ENCODE measurements around the gene PRKN.

PRKN gene

DNA sequence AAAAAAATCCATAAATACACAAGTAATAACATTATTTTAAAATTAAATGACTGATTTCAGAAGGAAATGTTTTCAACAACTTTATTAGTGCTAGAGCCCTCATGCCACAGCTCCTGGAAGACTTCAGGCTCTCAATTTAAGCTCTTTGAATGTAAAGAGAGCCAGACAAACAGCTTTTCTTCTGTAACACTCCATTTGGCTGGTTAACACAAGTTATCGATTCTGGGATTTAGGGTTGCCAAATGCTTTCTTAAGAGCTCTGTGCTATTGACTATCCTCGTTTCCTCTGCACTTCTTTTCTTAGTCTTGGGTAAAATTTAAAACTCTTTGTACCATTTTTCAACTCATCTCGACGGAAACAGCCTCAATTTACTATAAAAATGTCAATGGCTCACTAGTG is 402.5 kb downstream of the PRKN start:
- Histone ChIP-seq H4K20me1 (ENCODE audit: insufficient read depth) (no peaks in the 10 kb centered on the region), H3K27me3 (ENCODE audit: insufficient read depth, low read depth) (no peaks in the 10 kb centered on the region), H3K9ac (no peak overlapping the region), H3K4me1 (ENCODE audit: low read depth, poor library complexity, severe bottlenecking) (no peaks in the 10 kb centered on the region), H3K36me3 (ENCODE audit: insufficient read depth) (no peaks in the 10 kb centered on the region), H3K27ac (no peak overlapping the region), H3K4me2 (no peak overlapping the region), H2AFZ (ENCODE audit: low read depth) (no peak overlapping the region; the same call in 1 of the 2 replicates), H3K4me3 (IDR thresholded peaks at IDR 0.05; ENCODE audit: insufficient read depth, low read depth, low read length) (no peak overlapping the region), H3K79me2 (ENCODE audit: insufficient read depth, low read depth) (no peaks in the 10 kb centered on the region)
- TF ChIP-seq, protein P1, sequence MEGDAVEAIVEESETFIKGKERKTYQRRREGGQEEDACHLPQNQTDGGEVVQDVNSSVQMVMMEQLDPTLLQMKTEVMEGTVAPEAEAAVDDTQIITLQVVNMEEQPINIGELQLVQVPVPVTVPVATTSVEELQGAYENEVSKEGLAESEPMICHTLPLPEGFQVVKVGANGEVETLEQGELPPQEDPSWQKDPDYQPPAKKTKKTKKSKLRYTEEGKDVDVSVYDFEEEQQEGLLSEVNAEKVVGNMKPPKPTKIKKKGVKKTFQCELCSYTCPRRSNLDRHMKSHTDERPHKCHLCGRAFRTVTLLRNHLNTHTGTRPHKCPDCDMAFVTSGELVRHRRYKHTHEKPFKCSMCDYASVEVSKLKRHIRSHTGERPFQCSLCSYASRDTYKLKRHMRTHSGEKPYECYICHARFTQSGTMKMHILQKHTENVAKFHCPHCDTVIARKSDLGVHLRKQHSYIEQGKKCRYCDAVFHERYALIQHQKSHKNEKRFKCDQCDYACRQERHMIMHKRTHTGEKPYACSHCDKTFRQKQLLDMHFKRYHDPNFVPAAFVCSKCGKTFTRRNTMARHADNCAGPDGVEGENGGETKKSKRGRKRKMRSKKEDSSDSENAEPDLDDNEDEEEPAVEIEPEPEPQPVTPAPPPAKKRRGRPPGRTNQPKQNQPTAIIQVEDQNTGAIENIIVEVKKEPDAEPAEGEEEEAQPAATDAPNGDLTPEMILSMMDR (conservative IDR thresholded peaks at IDR 0.05; ENCODE audit: low read depth, low read length), result no peak

GRCh38 chr6:162315291-162315690 is 412.3 kb downstream of the PRKN start:
- Histone ChIP-seq H3K27me3 (ENCODE audit: insufficient read depth, low read depth) (no peaks in the 10 kb centered on the region), H3K79me2 (ENCODE audit: insufficient read depth, low read depth) (no peaks in the 10 kb centered on the region), H3K9ac (no peak overlapping the region), H3K4me3 (IDR thresholded peaks at IDR 0.05; ENCODE audit: insufficient read depth, low read depth, low read length) (no peak overlapping the region), H2AFZ (ENCODE audit: low read depth) (no peak overlapping the region), H3K36me3 (ENCODE audit: insufficient read depth) (no peaks in the 10 kb centered on the region), H3K27ac (no peak overlapping the region), H3K4me2 (no peak overlapping the region), H4K20me1 (ENCODE audit: insufficient read depth) (no peaks in the 10 kb centered on the region), H3K4me1 (ENCODE audit: low read depth, poor library complexity, severe bottlenecking) (no peaks in the 10 kb centered on the region)
- TF ChIP-seq, protein P1 (conservative IDR thresholded peaks at IDR 0.05; ENCODE audit: low read depth, low read length), result no peak

DNA sequence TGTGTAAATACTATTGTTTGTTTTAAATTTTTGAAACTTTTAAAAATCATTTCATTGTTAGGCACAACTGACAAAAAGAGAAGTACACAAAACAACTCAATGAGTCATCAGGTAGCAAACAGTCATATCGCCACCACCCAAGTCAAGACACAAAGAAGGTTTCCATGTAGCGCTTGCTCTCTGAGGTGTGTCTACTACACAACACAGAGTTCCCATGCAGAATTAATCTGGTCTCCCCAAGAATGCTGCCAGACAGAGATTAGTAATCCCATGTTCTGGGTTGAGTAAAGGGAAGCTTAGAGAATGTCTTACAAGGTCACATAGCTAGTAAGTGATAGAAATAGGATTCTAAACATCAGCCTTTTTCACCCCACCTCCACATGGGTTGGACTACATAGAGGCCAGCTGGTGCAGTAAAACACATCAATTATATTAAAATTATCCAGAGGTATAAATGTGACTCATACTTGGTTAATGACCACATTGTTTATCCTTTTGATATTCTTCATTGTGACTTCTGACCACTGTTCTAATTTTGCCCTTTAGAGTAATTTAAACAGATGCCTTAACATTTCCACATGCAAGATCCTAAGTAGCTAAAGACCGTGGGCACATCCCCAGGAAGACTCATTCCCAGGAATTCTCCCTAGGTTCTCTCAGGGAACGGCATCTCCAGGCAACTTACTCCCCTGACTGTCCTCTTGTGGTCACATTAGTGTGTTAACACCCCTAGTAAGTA is 413.5 kb downstream of the PRKN start:
- H3K4me1 ChIP-seq (ENCODE audit: low read depth, poor library complexity, severe bottlenecking), result no peaks in the 10 kb centered on the region
- TF ChIP-seq, protein P1 (conservative IDR thresholded peaks at IDR 0.05; ENCODE audit: low read depth, low read length), result no peak
- H3K4me2 ChIP-seq, result no peak overlapping the region
- H3K4me3 ChIP-seq (IDR thresholded peaks at IDR 0.05; ENCODE audit: insufficient read depth, low read depth, low read length), result no peak overlapping the region
- H3K79me2 ChIP-seq (ENCODE audit: insufficient read depth, low read depth), result no peaks in the 10 kb centered on the region
- no peak overlapping the region for H3K27ac ChIP-seq
- H3K36me3 ChIP-seq (ENCODE audit: insufficient read depth), result no peaks in the 10 kb centered on the region
- no peaks in the 10 kb centered on the region for H4K20me1 ChIP-seq (ENCODE audit: insufficient read depth)
- H2AFZ ChIP-seq (ENCODE audit: low read depth), result no peak overlapping the region
- no peaks in the 10 kb centered on the region for H3K27me3 ChIP-seq (ENCODE audit: insufficient read depth, low read depth)
- H3K9ac ChIP-seq, result no peak overlapping the region

GRCh38 chr6:162307865-162308264 is 419.7 kb downstream of the PRKN start:
- Histone ChIP-seq H4K20me1 (ENCODE audit: insufficient read depth) (no peaks in the 10 kb centered on the region), H3K4me2 (no peak overlapping the region), H3K9ac (no peak overlapping the region), H3K79me2 (ENCODE audit: insufficient read depth, low read depth) (no peaks in the 10 kb centered on the region), H3K4me1 (ENCODE audit: low read depth, poor library complexity, severe bottlenecking) (no peaks in the 10 kb centered on the region), H3K4me3 (IDR thresholded peaks at IDR 0.05; ENCODE audit: insufficient read depth, low read depth, low read length) (no peak overlapping the region), H3K27ac (no peak overlapping the region), H3K36me3 (ENCODE audit: insufficient read depth) (no peaks in the 10 kb centered on the region), H3K27me3 (ENCODE audit: insufficient read depth, low read depth) (no peaks in the 10 kb centered on the region), H2AFZ (ENCODE audit: low read depth) (no peak overlapping the region)
- TF ChIP-seq, protein P1 (conservative IDR thresholded peaks at IDR 0.05; ENCODE audit: low read depth, low read length), result no peak
